NCI-H1092 (cell line): ENCODE data around the gene CASR.

Experiments
- DNase-seq: peaks from one replicate; lab custom pipeline; 2025; lab: John Stamatoyannopoulos, UW

The CASR gene

GRCh38 chr3:122305818-122306621 lies 122.6 kb downstream of the CASR start:
- no peak for DNase-seq

- DNase-seq = no peak
These were observed 123.1 kb downstream of the CASR start for GRCh38 chr3:122306622-122306953.

GRCh38 chr3:122307094-122307687 lies 123.7 kb downstream of the CASR start:
- no peak for DNase-seq

GRCh38 chr3:122307976-122308375 lies 124.5 kb downstream of the CASR start:
- DNase-seq = no peak

- no peak for DNase-seq
These were observed 126.9 kb downstream of the CASR start for GRCh38 chr3:122310361-122310760.

GRCh38 chr3:122312826-122313225 lies 129.4 kb downstream of the CASR start:
- DNase-seq = no peak

- DNase-seq = no peak
These were observed 129.8 kb downstream of the CASR start for GRCh38 chr3:122313281-122313680.

GRCh38 chr3:122314228-122314876 lies 130.9 kb downstream of the CASR start:
- DNase-seq = no peak

GRCh38 chr3:122315619-122316018 lies 132.2 kb downstream of the CASR start:
- DNase-seq = no peak

- DNase-seq = no peak
These were observed 132.9 kb downstream of the CASR start for GRCh38 chr3:122316368-122316767.

- no peak for DNase-seq
These were observed 135.2 kb downstream of the CASR start for GRCh38 chr3:122318620-122319019.

GRCh38 chr3:122322095-122323075 lies 138.9 kb downstream of the CASR start:
- no peak for DNase-seq

GRCh38 chr3:122324871-122325323 lies 141.4 kb downstream of the CASR start, which contains the start of gene CSTA:
Gene CSTA, plus strand, starts transcription at chr3:122325248. Its CDS starts 45 bp downstream, at chr3:122325293.
- no peak for DNase-seq

- no peak for DNase-seq
These were observed 142.3 kb downstream of the CASR start for GRCh38 chr3:122325769-122326168.

- DNase-seq = no peak
These were observed 148.4 kb downstream of the CASR start for GRCh38 chr3:122331886-122332285.

- DNase-seq = no peak
These were observed 149.1 kb downstream of the CASR start for GRCh38 chr3:122332551-122332950.
